Vagina (tissue), 2 donors: ENCODE results near the gene EXOC2. TPM values are rescaled to one million over a fixed set of nuclear protein-coding genes. Genes with fewer than 3 reads are reported as not detected.

Experiments
- DNase-seq, 2 donors: peaks; one replicate each; pipeline ENCODE4 v3.0.0-alpha.2; 2017; ENCODE audit errors: extremely low spot score in 2 of 2
- H3K27ac ChIP-seq: fragments of 200-600 bp; sonication (generic); one replicate; pipeline ENCODE4 v1.5.1; 2019
- H3K27me3 ChIP-seq: fragments of 200-600 bp; sonication (generic); one replicate; pipeline ENCODE4 v1.5.1; 2019
- H3K36me3 ChIP-seq, 2 donors: fragments of 200-600 bp; sonication (generic); one replicate each; pipeline ENCODE4 v1.5.1; 2017 to 2019
- H3K4me1 ChIP-seq: fragments of 200-600 bp; sonication (generic); one replicate; pipeline ENCODE4 v1.5.1; 2019
- H3K4me3 ChIP-seq, 2 donors: fragments of 200-600 bp; sonication (generic); 1 replicate in 1 of 2; 2 replicates in 1 of 2; pipeline ENCODE4 v1.5.1; 2016 to 2019
- H3K9me3 ChIP-seq: fragments of 200-600 bp; sonication (generic); one replicate; pipeline ENCODE4 v1.5.1; 2019
- CTCF ChIP-seq, 3 experiments: fragments of 450-650 bp in 2 of 3; fragments of 200-600 bp in 1 of 3; sonication (generic) in 1 of 3; IDR thresholded peaks; one replicate each; pipeline ENCODE4 v1.5.1; 2017 to 2019; ENCODE audit warnings: antibody characterized with exemption in 3 of 3, mild to moderate bottlenecking in 2 of 3, moderate library complexity in 2 of 3
- POLR2A ChIP-seq, 2 donors: fragments of 450-650 bp; IDR thresholded peaks; one replicate each; pipeline ENCODE4 v1.6.1; 2017; ENCODE audit warnings: antibody characterized with exemption in 2 of 2, mild to moderate bottlenecking in 2 of 2, moderate library complexity in 2 of 2
- POLR2AphosphoS5 ChIP-seq, 2 donors: sonication (generic); formaldehyde crosslinking; IDR thresholded peaks; one replicate each; pipeline ENCODE4 v1.9.0; 2017; ENCODE audit warnings: antibody characterized with exemption in 2 of 2, mild to moderate bottlenecking in 2 of 2, low read depth in 1 of 2; ENCODE audit not compliant: insufficient read depth in 1 of 2
- intact Hi-C: fragments of 100-400 bp; cut with DNase I; formaldehyde crosslinking; loops from one replicate; pipeline ENCODE4 v1.15.1; 2023
- total RNA-seq: library from RNA; depleted of rRNA; stranded (reverse); fragments of >200 nt; gene quantifications from one replicate; pipeline ENCODE4 v1.2.3, GENCODE V29; 2016

EXOC2 gene
- total RNA-seq, 1 donor from 2014 or later: 23.6 TPM

DNA sequence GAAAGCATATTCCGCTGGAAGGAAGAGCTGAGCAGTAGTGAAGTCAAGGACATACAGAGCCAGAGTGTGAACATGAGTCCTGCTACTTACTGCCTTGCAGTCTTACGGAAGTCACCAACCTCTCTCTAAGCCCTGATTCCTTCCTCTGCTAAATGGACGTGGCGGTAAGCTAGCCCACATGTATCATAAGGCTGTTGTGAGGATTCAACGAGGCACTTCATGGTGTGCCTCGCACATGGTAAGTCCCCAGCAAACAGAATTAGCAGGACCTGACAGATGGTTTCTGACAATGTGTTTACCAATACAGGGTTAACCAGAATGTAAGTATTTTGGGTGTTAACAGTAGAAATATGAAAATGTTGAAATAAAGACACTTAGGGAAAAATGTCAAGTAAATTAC is 208.2 kb downstream of the EXOC2 start:
- Histone ChIP-seq H3K9me3 (no peaks in the 10 kb centered on the region), H3K4me3 (no peak overlapping the region), H3K27me3 (no peaks in the 10 kb centered on the region), H3K27ac (no peak overlapping the region), H3K4me1 (no peaks in the 10 kb centered on the region), H3K36me3 (peaks cover 0 to 17% of the 10 kb centered on the region in 2 donors)
- intact Hi-C loops: no loop called here
- DNase-seq: no peak
- TF ChIP-seq POLR2AphosphoS5 (IDR thresholded peaks at IDR 0.05; ENCODE audit: insufficient read depth in 1 of 2, low read depth in 1 of 2) (no peak), CTCF (IDR thresholded peaks at IDR 0.05) (no peak), POLR2A (IDR thresholded peaks at IDR 0.05) (no peak)

- intact Hi-C loops: no loop called here
- peaks cover 0 to 17% of the 10 kb centered on the region in 2 donors for H3K36me3 ChIP-seq
- H3K27me3 ChIP-seq: no peaks in the 10 kb centered on the region
- DNase-seq: no peak
- no peaks in the 10 kb centered on the region for H3K4me1 ChIP-seq
- TF ChIP-seq POLR2A (IDR thresholded peaks at IDR 0.05): no peak
- TF ChIP-seq CTCF (IDR thresholded peaks at IDR 0.05): no peak
- TF ChIP-seq POLR2AphosphoS5 (IDR thresholded peaks at IDR 0.05; ENCODE audit: insufficient read depth in 1 of 2, low read depth in 1 of 2): no peak
- H3K4me3 ChIP-seq: no peak overlapping the region
- H3K9me3 ChIP-seq: no peaks in the 10 kb centered on the region
- H3K27ac ChIP-seq: no peak overlapping the region
Measured at GRCh38 chr6:484086-484745, 208.7 kb downstream of the EXOC2 start.

- Histone ChIP-seq H3K36me3 (no peaks in the 10 kb centered on the region), H3K9me3 (no peaks in the 10 kb centered on the region), H3K27me3 (no peaks in the 10 kb centered on the region), H3K4me1 (no peaks in the 10 kb centered on the region), H3K27ac (no peak overlapping the region), H3K4me3 (no peak overlapping the region)
- no peak for DNase-seq
- intact Hi-C loops: no loop called here
- TF ChIP-seq CTCF (IDR thresholded peaks at IDR 0.05) (no peak), POLR2A (IDR thresholded peaks at IDR 0.05) (no peak), POLR2AphosphoS5 (IDR thresholded peaks at IDR 0.05; ENCODE audit: insufficient read depth in 1 of 2, low read depth in 1 of 2) (no peak)
Measured at GRCh38 chr6:475314-475713, 217.6 kb downstream of the EXOC2 start.

DNA sequence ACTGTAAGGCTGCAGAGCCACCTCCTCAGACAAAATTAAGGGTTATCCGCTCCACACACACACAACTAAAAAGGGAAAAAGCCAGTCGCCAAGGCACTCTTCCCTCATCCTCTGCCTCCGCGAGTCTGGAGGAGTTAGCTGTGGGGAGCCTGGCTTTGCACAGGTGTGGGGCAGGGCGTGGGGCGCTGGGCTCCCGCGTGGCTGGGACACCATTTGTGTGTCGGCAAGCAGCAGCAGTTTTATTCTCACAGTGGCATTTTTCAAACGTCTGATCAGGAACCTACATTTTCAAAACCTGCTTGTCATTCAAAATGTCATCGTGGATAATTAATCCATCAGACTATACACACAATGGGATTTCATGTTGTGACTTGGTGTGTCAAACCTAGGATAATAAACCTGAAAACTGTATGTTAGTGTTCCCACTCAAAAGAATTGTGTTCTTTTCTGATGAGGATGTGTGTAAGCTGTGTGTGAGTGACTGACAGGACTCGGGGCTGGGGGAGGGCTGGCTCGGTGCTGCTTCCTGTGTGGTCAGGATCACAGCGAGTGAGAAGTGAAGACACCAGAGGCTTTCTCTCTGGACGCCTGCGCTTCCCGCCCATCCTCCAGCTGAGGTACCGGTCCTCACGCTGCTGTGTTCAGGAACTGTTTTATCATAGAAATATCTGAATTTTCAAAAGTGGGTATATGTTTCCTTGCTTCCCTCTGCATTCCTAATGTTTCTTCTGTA is 218.3 kb downstream of the EXOC2 start:
- intact Hi-C loops: no loop called here
- H3K4me1 ChIP-seq: no peaks in the 10 kb centered on the region
- H3K27ac ChIP-seq: no peak overlapping the region
- no peaks in the 10 kb centered on the region for H3K27me3 ChIP-seq
- TF ChIP-seq POLR2AphosphoS5 (IDR thresholded peaks at IDR 0.05; ENCODE audit: insufficient read depth in 1 of 2, low read depth in 1 of 2) (no peak), POLR2A (IDR thresholded peaks at IDR 0.05) (no peak), CTCF (IDR thresholded peaks at IDR 0.05) (no peak)
- H3K36me3 ChIP-seq: no peaks in the 10 kb centered on the region
- no peaks in the 10 kb centered on the region for H3K9me3 ChIP-seq
- no peak for DNase-seq
- no peak overlapping the region for H3K4me3 ChIP-seq
